Naive thymus-derived CD8-positive, alpha-beta T cell (primary cell): Measurements from ENCODE around the gene DNAJC16. TPM values are rescaled to one million over a fixed set of nuclear protein-coding genes. Genes with fewer than 3 reads are reported as not detected.
"Not testable (repeated sequence)": the region's sequence is repeated elsewhere in the genome, so short reads cannot be mapped to it uniquely, and the experiment has no call there.

Experiments
- ATAC-seq, 2 donors: fragments of 150-1000 bp; cut with Tn5 transposase in 1 of 2; sonication (Bioruptor Pico), chemical (Tn5 transposase) in 1 of 2; 1 replicate in 1 of 2; 2 replicates in 1 of 2; pipeline ENCODE4 v1.10.0; 2021; ENCODE audit warnings: mild to moderate bottlenecking in 2 of 2, moderate library complexity in 2 of 2
- POLR2A ChIA-PET: fragments of 350-600 bp; sonication (Branson Sonifier 250); formaldehyde crosslinking; loops from one replicate; lab custom pipeline; 2021; ENCODE audit warnings: antibody characterized with exemption; lab: Charles Lee
- DNase-seq, 10 donors: peaks; one replicate each; pipeline versions ENCODE4 v3.0.0 to v3.0.0-alpha.2; 2020 to 2022
- H3K27ac Mint-ChIP-seq, 10 donors: one replicate each; pipeline ENCODE4 v1.8.0; 2020 to 2022; ENCODE audit warnings: mild to moderate bottlenecking in 10 of 10, mixed read lengths in 10 of 10, moderate library complexity in 4 of 10, inconsistent platforms in 1 of 10
- H3K27me3 Mint-ChIP-seq, 5 donors: one replicate each; pipeline ENCODE4 v1.8.0; 2021 to 2022; ENCODE audit warnings: mixed read lengths in 5 of 5
- H3K36me3 Mint-ChIP-seq, 3 donors: one replicate each; pipeline ENCODE4 v1.8.0; 2020 to 2022; ENCODE audit warnings: mixed read lengths in 3 of 3, mild to moderate bottlenecking in 2 of 3, inconsistent platforms in 1 of 3
- H3K4me1 Mint-ChIP-seq, 4 donors: one replicate each; pipeline ENCODE4 v1.8.0; 2021 to 2022; ENCODE audit warnings: mixed read lengths in 4 of 4
- H3K4me3 Mint-ChIP-seq, 10 donors: one replicate each; pipeline ENCODE4 v1.8.0; 2020 to 2022; ENCODE audit warnings: mild to moderate bottlenecking in 10 of 10, mixed read lengths in 10 of 10, moderate library complexity in 6 of 10, inconsistent platforms in 1 of 10
- H3K9me3 Mint-ChIP-seq, 9 donors: one replicate each; pipeline ENCODE4 v1.8.0; 2020 to 2022; ENCODE audit warnings: mixed read lengths in 9 of 9, mild to moderate bottlenecking in 3 of 9, inconsistent platforms in 1 of 9, moderate library complexity in 1 of 9
- polyA plus RNA-seq, 3 donors: library from polyadenylated mRNA; unstranded; fragments of 300-500 nt; fragmentation: Illumina TruSeq; gene quantifications; one replicate each; pipeline ENCODE4 v1.2.3, GENCODE V29; 2021
- total RNA-seq, 8 experiments: library from RNA in 2 of 8; stranded (reverse) in 2 of 8; gene quantifications; one replicate each; pipeline ENCODE4 v1.2.3 and lab custom pipeline; 2021 to 2026

Gene DNAJC16
- 10 to 100 TPM; 24.8 to 30.0 TPM for total RNA-seq
- polyA plus RNA-seq, result 1 to 10 TPM; 5.0 to 9.7 (median 7.1) TPM
- total RNA-seq (lab: John Stamatoyannopoulos, UW), result 34.9 to 56.2 (median 42.3) reads per million in 6 experiments

GRCh38 chr1:15526490-15527339 lies at the start of gene DNAJC16:
DNAJC16 (plus strand) TSS chr1:15526848; CDS start chr1:15529106, 2,258 bp downstream.
- Mint-ChIP-seq H3K27me3 (peaks cover 0 to 2% (median 0%) of the 10 kb centered on the region in 5 donors), H3K9me3 (no peaks in the 10 kb centered on the region), H3K4me1 (peaks cover 32 to 63% (median 50%) of the 10 kb centered on the region in 4 donors), H3K36me3 (peaks cover 0 to 18% (median 0%) of the 10 kb centered on the region in 3 donors), H3K4me3 (peak within 1 kb of the TSS; percentile 87 to 97 (median 92)), H3K27ac (peak within 1 kb of the TSS; percentile 89 to 100 (median 100))
- DNase-seq (peak; percentile 77 to 99 (median 96)), ATAC-seq (peak; percentile 42 to 59)
- POLR2A ChIA-PET, result interaction anchor here (0.9 to 2.4 kb wide), 4 partner anchors 49 to 307 kb away, joined by 5 to 20 read pairs (median 6); partner anchors contain the start of gene DDI2

GRCh38 chr1:15476927-15477326 lies 49.7 kb upstream of the DNAJC16 start:
- POLR2A ChIA-PET, result no interaction called here
- no peaks in the 10 kb centered on the region for H3K9me3 Mint-ChIP-seq
- no peak overlapping the region for H3K4me3 Mint-ChIP-seq
- H3K27ac Mint-ChIP-seq, result no peak overlapping the region
- ATAC-seq, result no peak
- no peaks in the 10 kb centered on the region for H3K27me3 Mint-ChIP-seq
- no peaks in the 10 kb centered on the region for H3K4me1 Mint-ChIP-seq
- no peaks in the 10 kb centered on the region for H3K36me3 Mint-ChIP-seq
- DNase-seq, result no peak

DNA sequence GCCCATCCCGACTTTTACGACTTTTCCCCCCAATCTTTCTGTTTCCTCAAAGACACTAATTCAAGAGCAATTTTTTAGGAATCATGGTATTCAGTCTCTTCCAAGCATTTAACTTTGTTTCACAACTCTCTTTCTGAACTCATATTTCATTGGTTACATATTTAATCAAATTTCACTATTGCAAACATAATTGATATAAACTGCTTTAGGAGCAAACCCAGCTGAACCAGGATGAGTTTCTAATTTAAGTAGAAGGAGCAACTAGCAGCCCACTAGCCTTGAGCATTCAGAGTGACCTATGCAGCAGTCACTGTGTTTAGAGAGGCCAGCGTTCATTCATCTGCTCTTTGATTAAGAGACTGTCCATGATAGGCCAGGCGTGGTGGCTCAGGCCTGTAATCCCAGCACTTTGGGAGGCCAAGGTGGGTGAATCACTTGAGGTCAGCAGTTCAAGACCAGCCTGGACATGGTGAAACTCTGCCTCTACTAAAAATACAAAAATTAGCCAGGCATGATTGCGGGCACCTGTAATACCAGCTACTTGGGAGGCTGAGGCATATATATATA lies 48.9 kb upstream of the DNAJC16 start:
- POLR2A ChIA-PET, result no interaction called here
- DNase-seq (no peak), ATAC-seq (no peak)
- Mint-ChIP-seq H3K4me1 (no peaks in the 10 kb centered on the region), H3K27ac (no peak overlapping the region), H3K36me3 (no peaks in the 10 kb centered on the region), H3K4me3 (no peak overlapping the region), H3K27me3 (no peaks in the 10 kb centered on the region), H3K9me3 (no peaks in the 10 kb centered on the region)

- H3K4me3 Mint-ChIP-seq, result no peak overlapping the region
- H3K9me3 Mint-ChIP-seq, result no peaks in the 10 kb centered on the region
- H3K27me3 Mint-ChIP-seq, result no peaks in the 10 kb centered on the region
- no peak for DNase-seq
- peak overlapping the region in 1 of 10 donors; percentile 24 for H3K27ac Mint-ChIP-seq
- H3K4me1 Mint-ChIP-seq, result no peaks in the 10 kb centered on the region
- ATAC-seq, result no peak
- POLR2A ChIA-PET, result no interaction called here
- peaks cover 0 to 5% (median 3%) of the 10 kb centered on the region in 3 donors for H3K36me3 Mint-ChIP-seq
Measured at GRCh38 chr1:15479654-15480347, 46.8 kb upstream of the DNAJC16 start.

DNA sequence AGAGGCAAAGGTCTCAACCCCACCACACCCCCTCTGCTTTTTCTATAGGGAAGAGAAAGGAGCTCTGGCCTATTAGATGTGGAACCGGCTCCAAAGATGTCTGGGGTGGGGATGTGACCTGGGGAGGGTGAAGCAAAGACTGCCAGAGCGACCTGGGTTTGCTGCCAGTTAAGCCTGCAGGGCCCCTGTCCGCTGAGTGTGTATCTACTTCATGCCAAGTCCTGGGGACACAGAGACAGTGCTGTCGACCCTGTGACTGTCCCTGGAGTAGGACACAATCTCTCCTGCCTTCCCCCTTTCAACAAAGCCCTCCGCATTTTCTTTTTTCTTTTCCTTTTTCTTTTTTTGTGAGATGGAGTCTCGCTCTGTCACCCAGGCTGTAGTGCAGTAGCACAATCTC lies 44.2 kb upstream of the DNAJC16 start:
- H3K4me3 Mint-ChIP-seq, ATAC-seq, H3K9me3 Mint-ChIP-seq, H3K4me1 Mint-ChIP-seq, DNase-seq, H3K27ac Mint-ChIP-seq, POLR2A ChIA-PET, H3K27me3 Mint-ChIP-seq: not testable (repeated sequence)
- H3K36me3 Mint-ChIP-seq, result peaks cover 7 to 19% (median 15%) of the 10 kb centered on the region in 3 donors

GRCh38 chr1:15482983-15483543 lies 43.6 kb upstream of the DNAJC16 start:
- H3K9me3 Mint-ChIP-seq, H3K27me3 Mint-ChIP-seq, ATAC-seq, POLR2A ChIA-PET, H3K27ac Mint-ChIP-seq, H3K4me1 Mint-ChIP-seq, H3K4me3 Mint-ChIP-seq, DNase-seq: not testable (repeated sequence)
- peaks cover 7 to 19% (median 15%) of the 10 kb centered on the region in 3 donors for H3K36me3 Mint-ChIP-seq

DNA sequence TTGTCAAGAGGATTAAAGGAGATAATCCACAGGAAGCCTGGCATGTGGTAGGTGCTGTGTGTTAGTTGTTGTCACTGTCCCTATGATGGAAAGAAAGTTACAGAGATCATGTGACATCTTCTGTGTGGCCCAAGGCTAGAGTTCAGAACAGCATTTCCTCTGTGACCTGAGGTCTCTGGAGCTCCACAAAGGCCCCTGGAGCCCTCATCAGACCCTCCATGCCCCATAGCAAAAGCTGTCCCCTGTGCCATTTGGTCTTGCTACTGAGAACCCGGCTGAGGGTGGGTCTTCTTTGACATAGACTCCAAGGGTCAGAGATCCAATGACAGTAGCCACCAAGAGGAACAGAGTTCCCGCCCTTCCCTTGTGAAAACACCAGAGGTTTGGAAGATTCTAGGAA lies 42.7 kb upstream of the DNAJC16 start:
- DNase-seq (no peak), ATAC-seq (no peak)
- POLR2A ChIA-PET, result no interaction called here
- Mint-ChIP-seq H3K9me3 (no peaks in the 10 kb centered on the region), H3K27me3 (no peaks in the 10 kb centered on the region), H3K4me3 (no peak overlapping the region), H3K36me3 (peaks cover 7 to 19% (median 15%) of the 10 kb centered on the region in 3 donors), H3K4me1 (no peaks in the 10 kb centered on the region), H3K27ac (no peak overlapping the region)

DNA sequence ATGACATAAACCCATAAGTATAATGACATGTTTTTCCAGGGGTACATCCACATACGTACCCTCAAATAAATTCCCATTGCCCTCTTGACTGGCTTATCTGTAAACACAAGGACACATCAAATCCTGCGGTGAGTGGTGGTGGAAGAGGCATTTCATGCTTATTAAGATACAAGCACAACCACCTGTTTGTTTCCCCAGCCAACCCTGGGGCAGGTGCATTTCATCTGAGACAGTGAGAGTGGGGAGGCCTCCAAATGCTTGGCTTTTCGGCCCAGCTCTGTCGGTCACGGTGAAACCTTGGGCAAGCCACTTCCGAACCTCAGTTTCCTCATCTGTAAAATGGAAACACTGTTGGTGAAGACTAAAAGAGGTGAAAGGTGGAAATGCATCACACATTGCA lies 42.2 kb upstream of the DNAJC16 start:
- H3K36me3 Mint-ChIP-seq, result peaks cover 7 to 19% (median 16%) of the 10 kb centered on the region in 3 donors
- H3K4me3 Mint-ChIP-seq, H3K27ac Mint-ChIP-seq, H3K27me3 Mint-ChIP-seq, ATAC-seq, DNase-seq, H3K9me3 Mint-ChIP-seq, POLR2A ChIA-PET, H3K4me1 Mint-ChIP-seq: not testable (repeated sequence)

DNA sequence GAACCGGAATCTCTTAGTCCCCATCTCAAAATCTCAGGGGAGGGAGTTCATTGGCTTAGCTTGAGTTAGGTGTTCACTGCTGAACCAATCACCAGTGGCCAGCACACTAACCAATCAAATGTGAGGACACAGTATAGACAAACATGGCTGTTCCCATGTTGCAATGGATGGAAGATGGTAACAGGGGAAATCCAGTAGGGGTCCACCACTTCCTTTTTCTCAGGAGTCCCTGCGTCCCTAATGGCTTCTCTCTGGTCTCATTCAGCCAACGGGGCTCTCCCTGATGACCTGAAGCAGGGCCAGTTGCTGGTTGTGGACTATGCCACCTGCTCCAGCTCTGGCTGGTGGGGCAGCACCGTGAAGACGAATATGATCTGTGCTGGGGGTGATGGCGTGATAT lies 41.0 kb upstream of the DNAJC16 start:
- Mint-ChIP-seq H3K27me3 (no peaks in the 10 kb centered on the region), H3K4me3 (no peak overlapping the region), H3K27ac (no peak overlapping the region), H3K4me1 (no peaks in the 10 kb centered on the region), H3K9me3 (no peaks in the 10 kb centered on the region), H3K36me3 (peaks cover 7 to 27% (median 23%) of the 10 kb centered on the region in 3 donors)
- no peak for DNase-seq
- POLR2A ChIA-PET, result no interaction called here
- ATAC-seq, result no peak

GRCh38 chr1:15486844-15487610 lies 39.6 kb upstream of the DNAJC16 start:
- H3K4me3 Mint-ChIP-seq, H3K27me3 Mint-ChIP-seq, DNase-seq, ATAC-seq, POLR2A ChIA-PET, H3K4me1 Mint-ChIP-seq, H3K9me3 Mint-ChIP-seq: not testable (repeated sequence)
- H3K36me3 Mint-ChIP-seq, result peaks cover 7 to 37% (median 34%) of the 10 kb centered on the region in 3 donors
- peak overlapping the region in 1 of 10 donors; percentile 74 for H3K27ac Mint-ChIP-seq

DNA sequence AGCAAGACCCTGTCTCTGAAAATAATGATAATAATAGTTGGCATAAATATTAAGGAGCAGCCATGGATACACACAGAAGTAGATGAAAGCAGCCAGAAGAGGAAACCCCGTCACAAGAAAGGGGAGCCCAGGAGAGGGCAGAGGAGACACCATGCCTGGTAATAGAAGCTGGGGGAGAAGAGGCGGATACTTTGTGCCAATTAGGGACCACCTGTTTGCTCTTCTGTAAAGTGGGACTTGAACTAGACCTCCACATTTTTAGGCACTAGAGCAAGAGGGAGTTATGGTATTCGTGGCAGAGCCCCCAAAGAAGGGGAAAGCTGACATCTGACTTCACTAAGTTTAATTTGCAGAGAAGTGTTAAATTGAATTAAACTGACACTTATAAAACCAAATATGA lies 38.3 kb upstream of the DNAJC16 start:
- POLR2A ChIA-PET, result no interaction called here
- no peaks in the 10 kb centered on the region for H3K9me3 Mint-ChIP-seq
- no peak for ATAC-seq

More for the DNA sequence above, 38.3 kb upstream of the DNAJC16 start:
- no peak for DNase-seq
- Mint-ChIP-seq H3K4me3 (no peak overlapping the region), H3K27me3 (no peaks in the 10 kb centered on the region), H3K4me1 (no peaks in the 10 kb centered on the region), H3K27ac (peak overlapping the region in 1 of 10 donors; percentile 17), H3K36me3 (peaks cover 11 to 47% (median 37%) of the 10 kb centered on the region in 3 donors)
